ENCODE results near the gene PLXND1.

DNA sequence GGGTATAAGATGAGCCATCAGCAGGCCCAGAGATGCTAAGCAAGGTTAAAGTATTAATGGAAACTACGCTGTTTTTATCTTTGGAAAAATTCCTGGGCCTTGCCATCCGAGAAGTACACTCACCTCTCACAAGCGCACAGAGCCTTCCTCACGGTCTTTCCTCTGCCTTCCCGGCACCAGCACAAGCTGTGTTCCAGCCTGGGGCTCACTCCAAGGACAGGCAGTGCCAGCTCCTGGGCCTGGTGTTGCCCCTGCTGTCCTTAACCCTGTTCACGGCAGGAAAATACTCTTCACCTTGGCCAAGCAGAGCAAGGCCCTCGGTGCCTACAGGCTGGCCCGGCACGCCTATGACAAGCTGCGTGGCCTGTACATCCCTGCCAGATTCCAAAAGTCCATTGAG is 92.4 kb downstream of the PLXND1 start:
- TF ChIP-seq, protein P1, sequence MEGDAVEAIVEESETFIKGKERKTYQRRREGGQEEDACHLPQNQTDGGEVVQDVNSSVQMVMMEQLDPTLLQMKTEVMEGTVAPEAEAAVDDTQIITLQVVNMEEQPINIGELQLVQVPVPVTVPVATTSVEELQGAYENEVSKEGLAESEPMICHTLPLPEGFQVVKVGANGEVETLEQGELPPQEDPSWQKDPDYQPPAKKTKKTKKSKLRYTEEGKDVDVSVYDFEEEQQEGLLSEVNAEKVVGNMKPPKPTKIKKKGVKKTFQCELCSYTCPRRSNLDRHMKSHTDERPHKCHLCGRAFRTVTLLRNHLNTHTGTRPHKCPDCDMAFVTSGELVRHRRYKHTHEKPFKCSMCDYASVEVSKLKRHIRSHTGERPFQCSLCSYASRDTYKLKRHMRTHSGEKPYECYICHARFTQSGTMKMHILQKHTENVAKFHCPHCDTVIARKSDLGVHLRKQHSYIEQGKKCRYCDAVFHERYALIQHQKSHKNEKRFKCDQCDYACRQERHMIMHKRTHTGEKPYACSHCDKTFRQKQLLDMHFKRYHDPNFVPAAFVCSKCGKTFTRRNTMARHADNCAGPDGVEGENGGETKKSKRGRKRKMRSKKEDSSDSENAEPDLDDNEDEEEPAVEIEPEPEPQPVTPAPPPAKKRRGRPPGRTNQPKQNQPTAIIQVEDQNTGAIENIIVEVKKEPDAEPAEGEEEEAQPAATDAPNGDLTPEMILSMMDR (IDR thresholded peaks at IDR 0.05): no peak
- no peak for TF ChIP-seq EP300 (IDR thresholded peaks at IDR 0.05)
- TF ChIP-seq POLR2A (IDR thresholded peaks at IDR 0.05): no peak
- TF ChIP-seq POLR2AphosphoS5 (IDR thresholded peaks at IDR 0.05): no peak
